ENCODE measurements around the gene COG5.

DNA sequence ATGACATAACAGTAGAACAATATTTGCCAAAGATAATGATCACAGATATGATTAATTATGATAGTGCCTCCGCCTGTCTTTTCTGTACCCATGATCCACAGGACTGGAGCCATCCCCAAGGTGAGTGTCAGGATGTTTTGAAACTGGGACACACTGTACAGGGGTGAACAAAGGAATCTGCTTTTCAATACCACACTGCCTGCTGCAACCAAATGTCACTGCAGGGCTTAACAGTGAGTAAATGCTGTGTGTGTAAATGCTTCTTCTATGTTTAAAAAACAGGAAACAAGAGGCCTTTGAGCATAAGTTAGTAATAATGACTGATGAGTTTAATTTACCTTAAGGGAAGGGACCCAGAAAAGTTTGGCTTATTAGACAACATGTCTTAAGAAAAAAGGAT is 329.7 kb downstream of the COG5 start:
- TF ChIP-seq, protein P1, sequence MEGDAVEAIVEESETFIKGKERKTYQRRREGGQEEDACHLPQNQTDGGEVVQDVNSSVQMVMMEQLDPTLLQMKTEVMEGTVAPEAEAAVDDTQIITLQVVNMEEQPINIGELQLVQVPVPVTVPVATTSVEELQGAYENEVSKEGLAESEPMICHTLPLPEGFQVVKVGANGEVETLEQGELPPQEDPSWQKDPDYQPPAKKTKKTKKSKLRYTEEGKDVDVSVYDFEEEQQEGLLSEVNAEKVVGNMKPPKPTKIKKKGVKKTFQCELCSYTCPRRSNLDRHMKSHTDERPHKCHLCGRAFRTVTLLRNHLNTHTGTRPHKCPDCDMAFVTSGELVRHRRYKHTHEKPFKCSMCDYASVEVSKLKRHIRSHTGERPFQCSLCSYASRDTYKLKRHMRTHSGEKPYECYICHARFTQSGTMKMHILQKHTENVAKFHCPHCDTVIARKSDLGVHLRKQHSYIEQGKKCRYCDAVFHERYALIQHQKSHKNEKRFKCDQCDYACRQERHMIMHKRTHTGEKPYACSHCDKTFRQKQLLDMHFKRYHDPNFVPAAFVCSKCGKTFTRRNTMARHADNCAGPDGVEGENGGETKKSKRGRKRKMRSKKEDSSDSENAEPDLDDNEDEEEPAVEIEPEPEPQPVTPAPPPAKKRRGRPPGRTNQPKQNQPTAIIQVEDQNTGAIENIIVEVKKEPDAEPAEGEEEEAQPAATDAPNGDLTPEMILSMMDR (conservative IDR thresholded peaks at IDR 0.05; ENCODE audit: low read length): no peak
- TF ChIP-seq EZH2phosphoT487 (IDR thresholded peaks at IDR 0.05; ENCODE audit: borderline replicate concordance, low read depth, low read length): no peak

All from OCI-LY7 (cell line).